ENCODE measurements around the gene POMT1. TPM values are rescaled to one million over a fixed set of nuclear protein-coding genes. Genes with fewer than 3 reads are reported as not detected.

POMT1 gene
- total RNA-seq, 1 donor from 2014 or later = 29.8 TPM

GRCh38 chr9:131555841-131556673 lies 53.3 kb downstream of the POMT1 start:
- no peak for ATAC-seq (ENCODE audit: low read depth)
- intact Hi-C loops (cut with micrococcal nuclease) = no loop called here
- H3K27me3 Mint-ChIP-seq = peaks cover 36% of the 10 kb centered on the region
- DNase-seq = no peak
- no peaks in the 10 kb centered on the region for H3K4me1 Mint-ChIP-seq
- TF ChIP-seq CTCF (IDR thresholded peaks at IDR 0.05) = no peak
- H3K27ac Mint-ChIP-seq = no peak overlapping the region
- H3K36me3 Mint-ChIP-seq (ENCODE audit: low read depth) = no peaks in the 10 kb centered on the region
- ChIA-PET CTCF (no interaction called here), POLR2A (no interaction called here)
- H3K4me3 Mint-ChIP-seq = no peak overlapping the region
- peaks cover 2% of the 10 kb centered on the region for H3K9me3 Mint-ChIP-seq

GRCh38 chr9:131557855-131558548 lies 55.3 kb downstream of the POMT1 start:
- intact Hi-C loops (cut with micrococcal nuclease) = no loop called here
- POLR2A ChIA-PET = no interaction called here
- peaks cover 23% of the 10 kb centered on the region for H3K27me3 Mint-ChIP-seq

GRCh38 chr9:131559421-131560000 lies 56.8 kb downstream of the POMT1 start:
- ChIA-PET CTCF (interaction anchor here (0.6 kb wide), 1 partner anchor 186 kb away, joined by 3 read pairs; no protein-coding TSS in a partner anchor), POLR2A (interaction anchor here (0.6 to 0.8 kb wide), 2 partner anchors 21 to 73 kb away, joined by 3 read pairs; no protein-coding TSS in a partner anchor)
- intact Hi-C loops (cut with micrococcal nuclease) = no loop called here
- Mint-ChIP-seq H3K9me3 (peaks cover 2% of the 10 kb centered on the region), H3K36me3 (ENCODE audit: low read depth) (peaks cover 2% of the 10 kb centered on the region), H3K27me3 (peaks cover 15% of the 10 kb centered on the region), H3K27ac (no peak overlapping the region), H3K4me3 (no peak overlapping the region), H3K4me1 (no peaks in the 10 kb centered on the region)
- no peak for TF ChIP-seq CTCF (IDR thresholded peaks at IDR 0.05)
- ATAC-seq (ENCODE audit: low read depth) = no peak
- DNase-seq = no peak

More at GRCh38 chr9:131557855-131558548, 55.3 kb downstream of the POMT1 start:
- Mint-ChIP-seq H3K9me3 (peaks cover 2% of the 10 kb centered on the region), H3K27ac (no peak overlapping the region), H3K4me3 (no peak overlapping the region), H3K4me1 (no peaks in the 10 kb centered on the region), H3K36me3 (ENCODE audit: low read depth) (peaks cover 2% of the 10 kb centered on the region)
- ATAC-seq (ENCODE audit: low read depth) = no peak
- CTCF ChIA-PET = no interaction called here
- DNase-seq = no peak
- no peak for TF ChIP-seq CTCF (IDR thresholded peaks at IDR 0.05)

- Mint-ChIP-seq H3K27me3 (no peaks in the 10 kb centered on the region), H3K27ac (no peak overlapping the region), H3K4me3 (no peak overlapping the region), H3K4me1 (no peaks in the 10 kb centered on the region), H3K36me3 (ENCODE audit: low read depth) (peaks cover 9% of the 10 kb centered on the region), H3K9me3 (peaks cover 2% of the 10 kb centered on the region)
- CTCF ChIA-PET = no interaction called here
- intact Hi-C loops (cut with micrococcal nuclease) = no loop called here
- no peak for TF ChIP-seq CTCF (IDR thresholded peaks at IDR 0.05)
- no peak for ATAC-seq (ENCODE audit: low read depth)
- POLR2A ChIA-PET = no interaction called here
- DNase-seq = no peak
These were observed 59.6 kb downstream of the POMT1 start for GRCh38 chr9:131562032-131562959.

All from activated B cell treated with CpG ODN at 0.5 μM for 24 hours (primary cell).